ENCODE measurements around the gene SERINC5. TPM values are rescaled to one million over a fixed set of nuclear protein-coding genes. Genes with fewer than 3 reads are reported as not detected.

SERINC5 gene
- total and polyA plus RNA-seq, 4 donors = 6.2 to 84.5 (median 23.9) TPM

- H3K9me3 ChIP-seq (ENCODE audit: control insufficient read depth in 4 of 4, insufficient read depth in 3 of 4, low read length in 3 of 4) = no peaks in the 10 kb centered on the region
- WGBS, 2 donors = 73 to 82% methylated on average over 5 of the region's 5 CpGs
- no peak overlapping the region for H3K27ac ChIP-seq (ENCODE audit: low read depth in 1 of 2, low read length in 1 of 2)
- H3K9ac ChIP-seq (ENCODE audit: insufficient read depth in 1 of 2, low read length in 2 of 2) = no peak overlapping the region
- ATAC-seq (ENCODE audit: insufficient read depth, low FRiP score) = no peak
- H3K36me3 ChIP-seq (ENCODE audit: control insufficient read depth in 4 of 4, insufficient read depth in 4 of 4, low read length in 4 of 4) = no peaks in the 10 kb centered on the region
- no peak overlapping the region for H3K4me3 ChIP-seq
- TF ChIP-seq, protein P1, sequence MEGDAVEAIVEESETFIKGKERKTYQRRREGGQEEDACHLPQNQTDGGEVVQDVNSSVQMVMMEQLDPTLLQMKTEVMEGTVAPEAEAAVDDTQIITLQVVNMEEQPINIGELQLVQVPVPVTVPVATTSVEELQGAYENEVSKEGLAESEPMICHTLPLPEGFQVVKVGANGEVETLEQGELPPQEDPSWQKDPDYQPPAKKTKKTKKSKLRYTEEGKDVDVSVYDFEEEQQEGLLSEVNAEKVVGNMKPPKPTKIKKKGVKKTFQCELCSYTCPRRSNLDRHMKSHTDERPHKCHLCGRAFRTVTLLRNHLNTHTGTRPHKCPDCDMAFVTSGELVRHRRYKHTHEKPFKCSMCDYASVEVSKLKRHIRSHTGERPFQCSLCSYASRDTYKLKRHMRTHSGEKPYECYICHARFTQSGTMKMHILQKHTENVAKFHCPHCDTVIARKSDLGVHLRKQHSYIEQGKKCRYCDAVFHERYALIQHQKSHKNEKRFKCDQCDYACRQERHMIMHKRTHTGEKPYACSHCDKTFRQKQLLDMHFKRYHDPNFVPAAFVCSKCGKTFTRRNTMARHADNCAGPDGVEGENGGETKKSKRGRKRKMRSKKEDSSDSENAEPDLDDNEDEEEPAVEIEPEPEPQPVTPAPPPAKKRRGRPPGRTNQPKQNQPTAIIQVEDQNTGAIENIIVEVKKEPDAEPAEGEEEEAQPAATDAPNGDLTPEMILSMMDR (IDR thresholded peaks at IDR 0.05; ENCODE audit: control extremely low read depth, extremely low read depth) = no peak
- H3K4me1 ChIP-seq (ENCODE audit: control insufficient read depth in 5 of 5, insufficient read depth in 5 of 5, low read length in 5 of 5) = peaks cover 0 to 26% (median 4%) of the 10 kb centered on the region in 5 donors
- no peak for DNase-seq
- no peaks in the 10 kb centered on the region for H3K27me3 ChIP-seq (ENCODE audit: control insufficient read depth in 3 of 3, insufficient read depth in 3 of 3, low read length in 2 of 3)
Observed at GRCh38 chr5:80106916-80107315, 148.9 kb downstream of the SERINC5 start.

DNA sequence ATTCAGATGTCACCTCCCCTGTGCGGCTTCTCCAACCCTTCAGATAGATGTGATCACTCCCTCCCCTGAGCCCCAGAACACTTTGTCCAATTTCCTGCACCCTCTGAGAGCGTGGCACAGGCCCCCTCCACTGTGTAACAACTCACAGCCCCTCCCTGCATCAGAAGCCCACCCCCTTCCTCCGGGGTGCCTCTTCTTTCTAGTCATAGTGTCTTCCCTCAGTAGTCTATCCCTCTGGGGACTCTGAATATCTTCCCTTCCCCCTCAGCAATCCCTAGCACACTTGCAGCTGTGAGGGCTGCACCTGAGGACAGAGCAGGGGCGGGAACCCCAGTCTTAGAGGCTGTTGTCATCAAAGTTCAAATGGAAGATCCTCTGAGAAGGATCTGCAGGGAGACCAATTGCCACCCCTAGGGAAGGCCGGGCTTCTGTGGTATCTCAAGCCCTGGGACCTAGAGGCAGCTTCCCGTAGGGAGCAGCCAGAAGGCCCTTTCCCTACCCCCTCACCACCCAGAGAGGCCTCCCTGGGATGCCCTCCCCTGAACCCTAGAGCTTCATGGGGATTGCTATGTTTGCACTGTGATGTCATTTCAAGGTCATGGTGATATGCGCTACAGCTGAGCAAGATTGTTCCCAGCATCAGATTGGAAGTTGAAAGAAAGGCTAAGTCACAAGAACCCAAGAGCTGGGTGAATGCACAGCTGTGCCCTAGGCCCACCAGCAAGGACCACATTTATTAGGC is 150.0 kb downstream of the SERINC5 start:
- no peak for ATAC-seq (ENCODE audit: insufficient read depth, low FRiP score)
- peaks cover 0 to 15% (median 4%) of the 10 kb centered on the region in 5 donors for H3K4me1 ChIP-seq (ENCODE audit: control insufficient read depth in 5 of 5, insufficient read depth in 5 of 5, low read length in 5 of 5)
- H3K27ac ChIP-seq (ENCODE audit: low read depth in 1 of 2, low read length in 1 of 2) = no peak overlapping the region
- 86 to 95% methylated on average over 7 of the region's 7 CpGs for whole genome bisulfite sequencing, 2 donors
- no peaks in the 10 kb centered on the region for H3K27me3 ChIP-seq (ENCODE audit: control insufficient read depth in 3 of 3, insufficient read depth in 3 of 3, low read length in 2 of 3)
- no peak overlapping the region for H3K4me3 ChIP-seq
- H3K36me3 ChIP-seq (ENCODE audit: control insufficient read depth in 4 of 4, insufficient read depth in 4 of 4, low read length in 4 of 4) = no peaks in the 10 kb centered on the region
- DNase-seq = peak in 1 of 3 donors; percentile 30
- TF ChIP-seq, protein P1 (IDR thresholded peaks at IDR 0.05; ENCODE audit: control extremely low read depth, extremely low read depth) = no peak
- no peaks in the 10 kb centered on the region for H3K9me3 ChIP-seq (ENCODE audit: control insufficient read depth in 4 of 4, insufficient read depth in 3 of 4, low read length in 3 of 4)
- no peak overlapping the region for H3K9ac ChIP-seq (ENCODE audit: insufficient read depth in 1 of 2, low read length in 2 of 2)

DNA sequence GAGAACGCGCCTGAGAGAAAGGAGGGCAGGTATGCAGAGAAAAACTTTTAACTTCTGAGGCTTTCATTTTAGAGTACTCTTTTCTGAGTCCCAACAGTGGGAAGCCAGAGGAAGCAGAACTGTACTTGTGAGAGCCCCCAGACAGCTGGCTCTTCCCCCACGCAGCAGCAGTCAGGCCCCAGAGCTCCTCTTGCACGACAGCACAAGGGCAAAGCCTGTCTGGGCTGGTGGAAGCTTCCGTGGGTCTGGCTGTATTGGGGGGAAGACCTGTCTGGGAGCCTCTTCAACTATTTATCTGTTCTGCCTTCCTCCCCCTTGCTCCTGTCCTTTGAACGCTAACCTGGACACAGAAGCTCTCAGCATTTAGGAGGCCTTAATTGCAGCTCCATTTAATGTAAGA is 152.5 kb downstream of the SERINC5 start:
- peaks cover 0 to 4% (median 0%) of the 10 kb centered on the region in 5 donors for H3K4me1 ChIP-seq (ENCODE audit: control insufficient read depth in 5 of 5, insufficient read depth in 5 of 5, low read length in 5 of 5)
- TF ChIP-seq, protein P1 (IDR thresholded peaks at IDR 0.05; ENCODE audit: control extremely low read depth, extremely low read depth) = no peak
- no peak overlapping the region for H3K27ac ChIP-seq (ENCODE audit: low read depth in 1 of 2, low read length in 1 of 2)
- H3K9ac ChIP-seq (ENCODE audit: insufficient read depth in 1 of 2, low read length in 2 of 2) = no peak overlapping the region
- H3K27me3 ChIP-seq (ENCODE audit: control insufficient read depth in 3 of 3, insufficient read depth in 3 of 3, low read length in 2 of 3) = no peaks in the 10 kb centered on the region
- no peaks in the 10 kb centered on the region for H3K9me3 ChIP-seq (ENCODE audit: control insufficient read depth in 4 of 4, insufficient read depth in 3 of 4, low read length in 3 of 4)
- no peak overlapping the region for H3K4me3 ChIP-seq
- 65 to 84% methylated on average over 6 of the region's 6 CpGs for WGBS, 2 donors
- no peaks in the 10 kb centered on the region for H3K36me3 ChIP-seq (ENCODE audit: control insufficient read depth in 4 of 4, insufficient read depth in 4 of 4, low read length in 4 of 4)
- no peak for ATAC-seq (ENCODE audit: insufficient read depth, low FRiP score)
- DNase-seq = no peak

Measured in lung (tissue), 12 donors.